Loucy (cell line): ENCODE results near the gene EPHB1.

Source experiments
- H2AFZ ChIP-seq: fragments of 200-600 bp; sonication (generic); 2 replicates; pipeline ENCODE4 v1.6.0; 2016; ENCODE audit warnings: antibody characterized with exemption, mild to moderate bottlenecking, low read length, moderate library complexity
- H3F3A ChIP-seq: fragments of 200-600 bp; 2 replicates; pipeline ENCODE4 v1.6.0; 2016; ENCODE audit warnings: antibody characterized with exemption, low read depth, mild to moderate bottlenecking
- H3K27me3 ChIP-seq: fragments of 200-600 bp; sonication (generic); 2 replicates; pipeline ENCODE4 v1.6.1; 2014; ENCODE audit warnings: low read length, mild to moderate bottlenecking; ENCODE audit not compliant: insufficient read depth, poor library complexity, severe bottlenecking
- H3K36me3 ChIP-seq: fragments of 200-600 bp; sonication (generic); 2 replicates; pipeline ENCODE4 v1.6.1; 2016; ENCODE audit warnings: low read length; ENCODE audit not compliant: insufficient read depth
- H3K4me1 ChIP-seq: fragments of 200-600 bp; sonication (generic); 2 replicates; pipeline ENCODE4 v1.5.1; 2014; ENCODE audit warnings: low read length, mild to moderate bottlenecking; ENCODE audit not compliant: insufficient read depth, poor library complexity, severe bottlenecking
- H3K4me2 ChIP-seq: fragments of 200-600 bp; sonication (generic); 2 replicates; pipeline ENCODE4 v1.6.0; 2014; ENCODE audit warnings: antibody characterized with exemption, low read length, low read depth, mild to moderate bottlenecking; ENCODE audit not compliant: poor library complexity, severe bottlenecking
- H3K4me3 ChIP-seq: fragments of 200-600 bp; sonication (generic); 2 replicates; pipeline ENCODE4 v1.5.1; 2014; ENCODE audit warnings: low read length, mild to moderate bottlenecking, mixed read lengths; ENCODE audit not compliant: poor library complexity, severe bottlenecking
- H3K79me2 ChIP-seq: fragments of 200-600 bp; sonication (generic); 2 replicates; pipeline ENCODE4 v1.6.1; 2014; ENCODE audit warnings: low read length; ENCODE audit not compliant: insufficient read depth
- H3K9ac ChIP-seq: fragments of 200-600 bp; sonication (generic); 2 replicates; pipeline ENCODE4 v1.6.0; 2014; ENCODE audit warnings: mild to moderate bottlenecking, low read depth, low read length, moderate library complexity; ENCODE audit not compliant: poor library complexity, severe bottlenecking
- H3K9me2 ChIP-seq: fragments of 200-600 bp; sonication (generic); replicated peaks from 2 replicates; pipeline ENCODE4 v1.6.1; 2016; ENCODE audit warnings: low read depth, low read length, mixed read lengths
- H3K9me3 ChIP-seq: fragments of 200-600 bp; sonication (generic); 2 replicates; pipeline ENCODE4 v1.6.1; 2014; ENCODE audit warnings: mild to moderate bottlenecking, antibody characterized with exemption, low read length, low read depth; ENCODE audit not compliant: insufficient read depth
- H4K20me1 ChIP-seq: fragments of 200-600 bp; sonication (generic); 2 replicates; pipeline ENCODE4 v1.6.0; 2014; ENCODE audit warnings: antibody characterized with exemption, low read length, mild to moderate bottlenecking; ENCODE audit not compliant: insufficient read depth, poor library complexity, severe bottlenecking
- EZH2phosphoT487 ChIP-seq: fragments of 200-600 bp; IDR thresholded peaks from 2 replicates; pipeline ENCODE4 v1.6.1; 2018; ENCODE audit warnings: antibody characterized with exemption, mild to moderate bottlenecking, moderate library complexity, borderline replicate concordance
- TF ChIP-seq, protein P1 (sequence below): fragments of 200-600 bp; sonication (generic); conservative IDR thresholded peaks from 2 replicates; pipeline ENCODE4 v1.5.1; 2014; ENCODE audit warnings: mild to moderate bottlenecking, antibody characterized with exemption, low read length

Gene EPHB1

GRCh38 chr3:135138776-135139175 lies 343.7 kb downstream of the EPHB1 start:
- Histone ChIP-seq H3K27me3 (no peaks in the 10 kb centered on the region), H3F3A (no peaks in the 10 kb centered on the region), H4K20me1 (no peaks in the 10 kb centered on the region), H3K79me2 (no peaks in the 10 kb centered on the region), H3K9me2 (no peaks in the 10 kb centered on the region), H3K9me3 (no peaks in the 10 kb centered on the region), H3K4me1 (no peaks in the 10 kb centered on the region), H2AFZ (no peak overlapping the region), H3K4me2 (no peak overlapping the region), H3K9ac (no peak overlapping the region), H3K4me3 (no peak overlapping the region), H3K36me3 (no peaks in the 10 kb centered on the region)
- TF ChIP-seq EZH2phosphoT487: no peak
- TF ChIP-seq, protein P1, sequence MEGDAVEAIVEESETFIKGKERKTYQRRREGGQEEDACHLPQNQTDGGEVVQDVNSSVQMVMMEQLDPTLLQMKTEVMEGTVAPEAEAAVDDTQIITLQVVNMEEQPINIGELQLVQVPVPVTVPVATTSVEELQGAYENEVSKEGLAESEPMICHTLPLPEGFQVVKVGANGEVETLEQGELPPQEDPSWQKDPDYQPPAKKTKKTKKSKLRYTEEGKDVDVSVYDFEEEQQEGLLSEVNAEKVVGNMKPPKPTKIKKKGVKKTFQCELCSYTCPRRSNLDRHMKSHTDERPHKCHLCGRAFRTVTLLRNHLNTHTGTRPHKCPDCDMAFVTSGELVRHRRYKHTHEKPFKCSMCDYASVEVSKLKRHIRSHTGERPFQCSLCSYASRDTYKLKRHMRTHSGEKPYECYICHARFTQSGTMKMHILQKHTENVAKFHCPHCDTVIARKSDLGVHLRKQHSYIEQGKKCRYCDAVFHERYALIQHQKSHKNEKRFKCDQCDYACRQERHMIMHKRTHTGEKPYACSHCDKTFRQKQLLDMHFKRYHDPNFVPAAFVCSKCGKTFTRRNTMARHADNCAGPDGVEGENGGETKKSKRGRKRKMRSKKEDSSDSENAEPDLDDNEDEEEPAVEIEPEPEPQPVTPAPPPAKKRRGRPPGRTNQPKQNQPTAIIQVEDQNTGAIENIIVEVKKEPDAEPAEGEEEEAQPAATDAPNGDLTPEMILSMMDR: no peak

- Histone ChIP-seq H3K9me3 (no peaks in the 10 kb centered on the region), H2AFZ (no peak overlapping the region), H3K9ac (no peak overlapping the region), H3K79me2 (no peaks in the 10 kb centered on the region), H3K4me1 (no peaks in the 10 kb centered on the region), H3K27me3 (no peaks in the 10 kb centered on the region), H3K9me2 (no peaks in the 10 kb centered on the region), H4K20me1 (no peaks in the 10 kb centered on the region), H3F3A (no peaks in the 10 kb centered on the region), H3K36me3 (no peaks in the 10 kb centered on the region), H3K4me2 (no peak overlapping the region), H3K4me3 (no peak overlapping the region)
- no peak for TF ChIP-seq EZH2phosphoT487
- TF ChIP-seq, protein P1: no peak
Observed at GRCh38 chr3:135140591-135140990, 345.5 kb downstream of the EPHB1 start.

DNA sequence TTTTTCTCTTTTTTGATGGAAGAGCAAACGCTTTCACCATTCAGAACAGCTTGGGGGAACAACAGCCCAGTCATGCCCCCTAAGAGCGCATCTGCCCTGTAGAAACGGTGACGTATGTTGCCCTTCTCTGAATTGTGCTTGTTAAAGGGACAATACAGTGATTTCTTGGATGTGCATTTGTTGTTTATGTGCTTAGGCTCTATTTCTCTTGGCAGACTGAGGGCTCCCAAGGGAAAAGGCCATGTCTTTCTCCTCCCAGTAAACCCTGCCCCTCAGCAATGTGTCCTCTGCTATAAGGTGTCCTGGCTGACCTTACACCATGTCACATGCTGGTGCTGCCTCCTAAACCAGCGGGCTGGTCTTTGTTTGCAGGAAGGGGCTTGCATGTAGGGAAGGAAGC lies 346.1 kb downstream of the EPHB1 start:
- Histone ChIP-seq H3K4me1 (no peaks in the 10 kb centered on the region), H3K9ac (no peak overlapping the region), H3K4me2 (no peak overlapping the region), H3K9me3 (no peaks in the 10 kb centered on the region), H4K20me1 (no peaks in the 10 kb centered on the region), H3K9me2 (no peaks in the 10 kb centered on the region), H3F3A (no peaks in the 10 kb centered on the region), H3K79me2 (no peaks in the 10 kb centered on the region), H3K36me3 (no peaks in the 10 kb centered on the region), H3K27me3 (no peaks in the 10 kb centered on the region), H2AFZ (no peak overlapping the region), H3K4me3 (no peak overlapping the region)
- no peak for TF ChIP-seq EZH2phosphoT487

- no peaks in the 10 kb centered on the region for H3K9me2 ChIP-seq
- no peaks in the 10 kb centered on the region for H3K27me3 ChIP-seq
- no peaks in the 10 kb centered on the region for H3F3A ChIP-seq
- H3K4me3 ChIP-seq: no peak overlapping the region
- H3K9me3 ChIP-seq: no peaks in the 10 kb centered on the region
- TF ChIP-seq EZH2phosphoT487: no peak
- TF ChIP-seq, protein P1: no peak
- no peaks in the 10 kb centered on the region for H3K36me3 ChIP-seq
- H2AFZ ChIP-seq: no peak overlapping the region
- no peak overlapping the region for H3K9ac ChIP-seq
- no peak overlapping the region for H3K4me2 ChIP-seq
- no peaks in the 10 kb centered on the region for H3K79me2 ChIP-seq
- H4K20me1 ChIP-seq: no peaks in the 10 kb centered on the region
- H3K4me1 ChIP-seq: no peaks in the 10 kb centered on the region
Observed at GRCh38 chr3:135141672-135142071, 346.6 kb downstream of the EPHB1 start.
